OCI-LY7 (cell line): ENCODE results near the gene TGFBR3.

Experiments
- EZH2phosphoT487 ChIP-seq: fragments of 200-600 bp; sonication (generic); IDR thresholded peaks from 2 replicates; pipeline ENCODE4 v1.6.1; 2018; ENCODE audit warnings: low read depth, borderline replicate concordance, mild to moderate bottlenecking, mixed run types, antibody characterized with exemption, low read length, moderate library complexity, mixed read lengths
- TF ChIP-seq, protein P1 (sequence below): fragments of 200-600 bp; sonication (generic); conservative IDR thresholded peaks from 2 replicates; pipeline ENCODE4 v1.5.1; 2014; ENCODE audit warnings: mild to moderate bottlenecking, antibody characterized with exemption, low read length, moderate library complexity, mixed read lengths

DNA sequence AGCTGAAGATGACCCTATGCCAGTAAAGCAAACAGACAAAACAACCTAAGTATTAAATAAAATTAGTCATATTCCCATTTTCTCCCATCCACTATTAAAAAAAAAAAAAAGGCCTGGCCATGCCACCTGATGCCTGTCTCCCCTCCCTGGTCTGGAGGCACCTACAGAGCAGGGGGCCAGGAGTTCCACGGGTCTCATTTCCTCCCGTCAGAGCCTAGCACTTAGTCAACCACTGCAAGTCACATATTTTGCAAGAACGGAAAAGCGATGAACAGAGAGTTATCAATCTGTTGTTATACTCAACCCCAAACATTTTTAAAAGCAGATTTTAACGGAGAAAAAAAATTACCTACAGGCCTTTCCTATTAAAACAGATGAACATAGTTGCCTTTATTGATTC lies 59.3 kb downstream of the TGFBR3 start:
- TF ChIP-seq EZH2phosphoT487 = no peak
- TF ChIP-seq, protein P1, sequence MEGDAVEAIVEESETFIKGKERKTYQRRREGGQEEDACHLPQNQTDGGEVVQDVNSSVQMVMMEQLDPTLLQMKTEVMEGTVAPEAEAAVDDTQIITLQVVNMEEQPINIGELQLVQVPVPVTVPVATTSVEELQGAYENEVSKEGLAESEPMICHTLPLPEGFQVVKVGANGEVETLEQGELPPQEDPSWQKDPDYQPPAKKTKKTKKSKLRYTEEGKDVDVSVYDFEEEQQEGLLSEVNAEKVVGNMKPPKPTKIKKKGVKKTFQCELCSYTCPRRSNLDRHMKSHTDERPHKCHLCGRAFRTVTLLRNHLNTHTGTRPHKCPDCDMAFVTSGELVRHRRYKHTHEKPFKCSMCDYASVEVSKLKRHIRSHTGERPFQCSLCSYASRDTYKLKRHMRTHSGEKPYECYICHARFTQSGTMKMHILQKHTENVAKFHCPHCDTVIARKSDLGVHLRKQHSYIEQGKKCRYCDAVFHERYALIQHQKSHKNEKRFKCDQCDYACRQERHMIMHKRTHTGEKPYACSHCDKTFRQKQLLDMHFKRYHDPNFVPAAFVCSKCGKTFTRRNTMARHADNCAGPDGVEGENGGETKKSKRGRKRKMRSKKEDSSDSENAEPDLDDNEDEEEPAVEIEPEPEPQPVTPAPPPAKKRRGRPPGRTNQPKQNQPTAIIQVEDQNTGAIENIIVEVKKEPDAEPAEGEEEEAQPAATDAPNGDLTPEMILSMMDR = no peak
